ENCODE measurements around the gene AKT1S1. TPM values are rescaled to one million over a fixed set of nuclear protein-coding genes. Genes with fewer than 3 reads are reported as not detected.
A peak's percentile ranks its signal among the peaks of the same experiment; 100 is the strongest.

The AKT1S1 gene
- total RNA-seq, 1 experiment from 2014 or later: 70.6 TPM

DNA sequence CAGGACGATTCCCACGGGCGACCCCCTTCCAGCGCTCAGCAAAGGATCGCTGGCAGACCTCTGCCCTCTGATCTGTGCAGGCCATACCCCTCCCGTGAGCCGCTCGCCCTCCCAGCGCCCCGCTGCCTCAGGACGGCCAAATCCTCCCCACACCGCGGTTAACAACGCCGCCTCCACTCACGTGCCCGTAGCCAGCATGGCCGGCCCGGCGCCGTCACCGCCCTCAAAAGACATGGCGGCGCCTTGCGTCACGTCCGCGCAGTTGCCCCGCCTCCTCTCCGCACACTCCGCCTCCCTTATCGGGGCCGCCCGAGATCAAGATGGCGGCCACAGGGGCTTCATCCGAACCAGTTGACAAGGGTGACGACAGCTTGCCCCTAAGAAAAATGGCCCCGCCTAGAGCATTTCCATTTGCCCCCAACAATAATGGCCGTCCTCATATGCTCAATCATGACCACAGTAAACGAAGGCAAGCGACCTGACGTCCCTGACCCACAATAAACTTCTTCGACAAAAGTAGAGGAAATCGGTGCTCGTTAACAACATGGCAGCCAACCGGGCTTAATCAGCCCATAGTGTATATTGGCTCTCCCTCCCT is 634 bp downstream of the AKT1S1 start (continued):
- TF ChIP-seq ELF1 (IDR thresholded peaks at IDR 0.05; ENCODE audit: borderline replicate concordance, low read depth) (no peak), CBX3 (IDR thresholded peaks at IDR 0.05; ENCODE audit: low read depth) (no peak), EZH2 (IDR thresholded peaks at IDR 0.05) (no peak)

- Histone ChIP-seq H3K4me1 (ENCODE audit: control insufficient read depth in 1 of 2, insufficient read depth in 2 of 2, low read length in 2 of 2) (peaks cover 12 to 30% of the 10 kb centered on the region in 2 experiments), H3K36me3 (ENCODE audit: control insufficient read depth in 1 of 2, insufficient read depth in 2 of 2, low read length in 2 of 2) (peaks cover 0 to 10% of the 10 kb centered on the region in 2 experiments; a peak in 2 of 4 replicates), H3K27ac (ENCODE audit: low read depth, low read length) (peak overlapping the region; percentile 98), H2AFZ (ENCODE audit: low read depth, low read length, poor library complexity, severe bottlenecking) (no peak overlapping the region), H3K9ac (ENCODE audit: low read length) (peak overlapping the region; percentile 93), H3K4me2 (ENCODE audit: low read length) (peak overlapping the region; percentile 99), H3K9me3 (ENCODE audit: control insufficient read depth in 1 of 2, insufficient read depth in 1 of 2, low read depth in 1 of 2, low read length in 2 of 2) (no peaks in the 10 kb centered on the region), H3K27me3 (ENCODE audit: insufficient read depth, low read length) (no peaks in the 10 kb centered on the region), H3K4me3 (replicated peaks in 1 of 2; ENCODE audit: low read depth in 1 of 2, low read length in 2 of 2) (peak overlapping the region; percentile 79 to 89), H3K79me2 (ENCODE audit: insufficient read depth, low read length) (peaks cover 35% of the 10 kb centered on the region), H3K9me2 (ENCODE audit: insufficient read depth) (no peaks in the 10 kb centered on the region), H4K20me1 (ENCODE audit: insufficient read depth) (no peaks in the 10 kb centered on the region)
- ChIA-PET POLR2A (interaction anchor here (1.0 to 2.1 kb wide), 7 partner anchors 9 to 199 kb away, joined by 3 to 6 read pairs (median 4); partner anchors contain the start of gene NUP62), CTCF (no interaction called here), RAD21 (ENCODE audit: low non-redundant PET in 1 of 2, low total read pairs in 2 of 2, uncharacterized antibody in 2 of 2, unreplicated experiment in 2 of 2) (no interaction called here)
- DNase-seq (ENCODE audit: low read depth, low spot score) (no peak), ATAC-seq (peak; percentile 22; the same call in 1 of the 2 replicates)
- peak; percentile 49; the same call in 1 of the 2 replicates for TF ChIP-seq POLR2AphosphoS5 (IDR thresholded peaks at IDR 0.05; ENCODE audit: low read depth, low read length)
- no peak for TF ChIP-seq FOSL1 (IDR thresholded peaks at IDR 0.05; ENCODE audit: low read depth)
- peak; percentile 1 for TF ChIP-seq TCF7L2 (IDR thresholded peaks at IDR 0.05; ENCODE audit: borderline replicate concordance, extremely low read depth, insufficient read depth, insufficient read length)
- TF ChIP-seq POLR2A (IDR thresholded peaks at IDR 0.05; ENCODE audit: borderline replicate concordance, extremely low read depth, insufficient read depth, insufficient read length): peak; percentile 11
- no peak for TF ChIP-seq ELF1 (IDR thresholded peaks at IDR 0.05; ENCODE audit: borderline replicate concordance, low read depth)
- intact Hi-C loops (cut with micrococcal nuclease): no loop called here
- BruUV-seq (replicated peaks): TSS peak; percentile 62
These were observed 1.2 kb downstream of the AKT1S1 start for GRCh38 chr19:49875857-49876421.
